ENCODE data around the gene TRPM2. TPM values are rescaled to one million over a fixed set of nuclear protein-coding genes. Genes with fewer than 3 reads are reported as not detected.

Gene TRPM2
- total RNA-seq, 4 donors from 2014 or later, result 1.1 to 27.2 (median 3.3) TPM

GRCh38 chr21:44444286-44444931, 91.0 kb downstream of the TRPM2 start:
- Histone ChIP-seq H3K4me1 (no peaks in the 10 kb centered on the region), H3K36me3 (no peaks in the 10 kb centered on the region), H3K27me3 (no peaks in the 10 kb centered on the region), H3K27ac (no peak overlapping the region), H3K4me3 (no peak overlapping the region), H3K9me3 (no peaks in the 10 kb centered on the region)
- peak in 1 of 3 donors; percentile 29 for DNase-seq
- no peak for TF ChIP-seq POLR2A (IDR thresholded peaks at IDR 0.05)
- TF ChIP-seq CTCF (IDR thresholded peaks at IDR 0.05), result no peak

DNA sequence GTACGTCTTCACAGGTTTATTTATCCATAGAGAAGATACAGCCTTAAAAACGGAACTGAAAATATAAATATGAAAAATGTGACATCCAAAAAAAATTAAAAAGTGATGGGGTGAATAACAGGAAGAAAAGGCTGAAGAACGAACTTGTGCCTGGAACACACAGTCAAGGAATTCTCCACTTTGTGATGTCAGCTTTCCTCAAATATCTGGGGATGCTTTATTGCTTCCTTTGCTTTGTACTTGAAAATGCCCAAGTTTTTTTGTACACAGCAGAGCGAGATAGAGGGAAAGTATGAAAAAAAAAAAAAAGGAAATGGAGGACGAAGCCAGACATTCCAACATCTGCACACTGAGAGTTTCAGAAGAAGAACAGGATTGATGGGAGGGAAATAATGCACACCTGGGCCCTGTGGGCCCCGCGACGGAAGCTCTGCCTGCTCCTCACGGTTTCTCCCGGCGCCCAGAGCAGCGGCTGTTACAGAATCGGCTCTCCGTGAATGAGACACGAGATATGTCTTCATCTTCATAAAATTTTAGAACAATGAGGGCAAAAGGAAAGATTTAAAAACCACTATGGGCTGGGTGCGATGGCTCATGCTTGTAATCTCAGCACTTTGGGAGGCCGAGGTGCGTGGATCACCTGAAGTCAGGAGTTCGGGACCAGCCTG, 91.9 kb downstream of the TRPM2 start:
- Histone ChIP-seq H3K27me3 (no peaks in the 10 kb centered on the region), H3K36me3 (no peaks in the 10 kb centered on the region), H3K4me3 (no peak overlapping the region), H3K4me1 (no peaks in the 10 kb centered on the region), H3K27ac (no peak overlapping the region), H3K9me3 (no peaks in the 10 kb centered on the region)
- TF ChIP-seq CTCF (IDR thresholded peaks at IDR 0.05) (no peak), POLR2A (IDR thresholded peaks at IDR 0.05) (no peak)
- DNase-seq, result no peak

DNA sequence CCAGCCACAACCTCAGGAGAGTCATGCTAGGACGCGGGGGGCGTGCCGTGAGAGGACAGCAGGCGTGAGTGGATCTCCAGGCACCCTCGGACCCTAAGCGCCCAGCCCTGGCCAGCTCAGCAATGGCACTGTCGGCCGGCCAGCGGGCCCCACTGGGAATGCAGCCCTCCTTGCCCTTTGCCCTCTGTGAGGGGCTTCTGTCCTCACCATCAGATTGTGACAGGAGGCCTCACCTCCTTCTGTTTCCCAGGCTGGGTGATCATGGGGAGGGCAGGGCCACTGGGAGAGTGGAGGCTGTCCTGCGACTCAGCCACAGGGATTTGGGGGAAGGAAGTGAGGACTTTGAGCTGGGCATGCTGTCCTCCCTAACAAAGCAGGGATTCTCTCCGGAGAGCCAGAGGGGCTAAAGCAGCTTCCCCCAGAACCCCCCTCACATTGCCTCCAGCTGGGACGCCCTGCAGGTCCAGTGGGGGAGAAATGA, 95.3 kb downstream of the TRPM2 start:
- no peak for TF ChIP-seq POLR2A (IDR thresholded peaks at IDR 0.05)
- TF ChIP-seq CTCF (IDR thresholded peaks at IDR 0.05), result no peak
- Histone ChIP-seq H3K9me3 (no peaks in the 10 kb centered on the region), H3K27me3 (no peaks in the 10 kb centered on the region), H3K4me1 (no peaks in the 10 kb centered on the region), H3K4me3 (no peak overlapping the region), H3K27ac (no peak overlapping the region), H3K36me3 (no peaks in the 10 kb centered on the region)
- DNase-seq, result peak in 1 of 3 donors; percentile 24

DNA sequence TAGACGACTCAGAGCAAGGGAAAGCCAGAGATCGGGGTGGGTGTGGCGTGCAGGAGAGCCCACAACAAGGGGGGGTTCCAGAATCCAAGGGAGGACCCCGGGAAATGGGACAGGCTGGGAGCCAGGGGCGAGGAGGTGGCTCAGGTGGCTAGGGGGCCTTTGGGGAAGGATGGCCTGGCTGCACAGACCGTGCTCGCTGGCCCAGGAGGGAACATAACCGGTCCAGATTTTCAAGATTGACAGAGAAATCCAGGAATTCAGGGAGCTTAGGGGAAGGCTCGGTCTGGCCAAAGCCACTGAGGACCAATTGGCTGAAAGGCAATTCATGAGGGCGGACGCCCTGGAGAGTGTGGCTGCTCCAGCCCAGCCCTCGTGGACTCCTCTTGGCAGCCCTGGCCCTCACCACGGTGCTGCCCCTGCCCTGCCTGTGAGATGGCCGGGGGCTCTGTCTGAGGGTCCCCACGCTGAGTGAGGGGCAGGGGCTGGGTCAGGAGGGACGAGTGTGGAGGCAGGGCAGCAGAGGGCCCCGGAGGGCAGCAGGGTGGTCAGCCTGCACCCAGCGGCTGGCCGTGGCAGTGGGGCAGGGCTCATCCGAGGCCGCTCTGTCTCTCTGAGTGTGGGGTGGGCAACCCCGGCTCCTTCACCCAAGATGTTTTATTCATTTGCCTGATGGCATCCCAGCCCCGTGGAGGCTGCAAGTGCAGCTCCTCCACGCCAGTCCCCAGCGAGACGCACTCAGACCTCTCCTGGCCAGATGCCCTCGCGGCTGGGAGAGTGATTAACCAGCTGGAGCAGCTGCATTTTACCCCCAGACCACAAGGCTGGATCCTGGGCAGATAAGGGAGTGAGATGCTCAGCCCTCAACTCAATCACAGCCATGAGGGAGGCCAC, 96.3 kb downstream of the TRPM2 start:
- DNase-seq, result no peak
- Histone ChIP-seq H3K4me1 (no peaks in the 10 kb centered on the region), H3K36me3 (no peaks in the 10 kb centered on the region), H3K4me3 (no peak overlapping the region), H3K9me3 (no peaks in the 10 kb centered on the region), H3K27me3 (no peaks in the 10 kb centered on the region), H3K27ac (no peak overlapping the region)
- TF ChIP-seq CTCF (IDR thresholded peaks at IDR 0.05), result no peak
- TF ChIP-seq POLR2A (IDR thresholded peaks at IDR 0.05), result no peak

- peaks cover 0 to 4% (median 2%) of the 10 kb centered on the region in 4 donors for H3K4me1 ChIP-seq
- no peaks in the 10 kb centered on the region for H3K9me3 ChIP-seq
- H3K4me3 ChIP-seq, result no peak overlapping the region
- no peaks in the 10 kb centered on the region for H3K36me3 ChIP-seq
- DNase-seq, result no peak
- TF ChIP-seq CTCF (IDR thresholded peaks at IDR 0.05) (no peak), POLR2A (IDR thresholded peaks at IDR 0.05) (no peak)
- no peaks in the 10 kb centered on the region for H3K27me3 ChIP-seq
- H3K27ac ChIP-seq, result no peak overlapping the region
These were observed 97.0 kb downstream of the TRPM2 start for GRCh38 chr21:44450402-44450801.

Data from Peyer's patch (tissue), 4 donors.